NCI-H1417 treated with DMSO at 0.1 percent for 48 hours (cell line): ENCODE measurements around the gene ADAM12.
"Not testable (repeated sequence)": the region's sequence is repeated elsewhere in the genome, so short reads cannot be mapped to it uniquely, and the experiment has no call there.

ENCODE experiments used
- DNase-seq: peaks from one replicate; lab custom pipeline; 2025; lab: John Stamatoyannopoulos, UW

ADAM12 gene

DNA sequence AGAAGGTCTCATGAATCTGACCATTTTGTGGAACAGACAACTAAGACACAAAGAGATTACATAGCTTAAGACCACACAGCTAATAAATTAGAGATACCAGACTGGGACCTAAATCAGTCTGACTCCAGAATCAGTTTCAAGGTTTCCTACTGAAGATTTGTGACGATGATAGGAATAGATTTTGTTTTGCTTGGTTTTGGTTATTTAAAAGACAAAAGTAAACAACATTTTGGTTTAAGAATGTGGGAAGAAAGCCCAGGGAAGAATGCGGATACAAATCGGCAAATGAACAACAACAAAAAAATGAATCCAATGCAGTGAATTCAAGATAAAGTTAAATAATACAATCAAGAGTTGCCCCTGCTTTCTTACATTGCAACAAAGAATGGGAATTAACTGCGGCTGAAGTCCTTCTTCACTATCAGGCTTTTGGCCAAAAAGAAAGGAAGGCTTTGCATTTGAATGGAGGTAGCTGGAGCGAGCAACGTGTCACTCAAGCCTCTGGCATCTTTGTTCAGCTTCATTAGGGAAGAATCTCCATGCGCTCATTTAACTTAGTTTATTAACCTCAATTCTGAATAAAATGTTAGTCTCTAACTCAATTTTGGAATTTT, 210.8 kb downstream of the ADAM12 start:
- DNase-seq: no peak

DNA sequence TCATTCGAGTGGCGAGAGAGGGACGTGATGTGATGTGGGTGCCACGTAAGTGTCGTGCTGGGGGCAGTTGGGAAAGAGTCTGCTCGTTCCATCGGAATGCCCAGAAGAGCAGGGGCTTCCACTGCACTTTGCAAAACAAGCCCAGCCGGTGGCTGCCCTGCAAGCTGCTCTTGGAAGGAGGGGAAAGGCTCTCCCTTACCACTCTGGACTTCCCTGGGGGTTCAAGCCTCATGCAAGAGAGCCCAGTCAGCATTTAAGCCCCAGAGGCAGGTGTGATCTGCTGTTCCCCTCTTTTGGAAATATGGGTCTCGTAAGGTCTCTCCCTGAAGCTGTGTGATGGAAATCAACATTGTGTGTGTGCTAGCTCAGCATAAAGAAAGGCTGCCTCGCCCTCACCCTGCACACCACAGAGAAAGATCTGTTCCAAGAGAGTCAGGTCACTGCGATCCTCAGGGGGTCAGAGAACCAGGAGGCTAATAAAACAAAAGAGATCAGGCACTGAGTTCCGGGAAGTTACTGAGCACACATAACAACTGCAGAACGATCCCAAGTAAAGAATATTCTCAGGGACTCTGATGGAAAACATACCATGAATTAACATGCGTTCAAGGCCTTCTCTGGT, 212.5 kb downstream of the ADAM12 start:
- DNase-seq: no peak

DNA sequence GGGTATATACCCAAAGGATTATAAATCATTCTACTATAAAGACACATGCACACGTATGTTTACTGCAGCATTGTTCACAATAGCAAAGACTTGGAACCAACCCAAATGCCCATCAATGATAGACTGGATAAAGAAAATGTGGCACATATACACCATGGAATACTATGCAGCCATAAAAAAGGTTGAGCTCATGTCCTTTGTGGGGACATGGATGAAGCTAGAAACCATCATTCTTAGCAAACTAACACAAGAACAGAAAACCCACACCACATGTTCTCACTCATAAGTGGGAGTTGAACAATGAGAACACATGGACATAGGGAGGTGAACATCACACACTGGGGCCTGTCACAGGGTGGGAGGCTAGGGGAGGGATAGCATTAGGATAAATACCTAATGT, 215.5 kb downstream of the ADAM12 start:
- DNase-seq: not testable (repeated sequence)

DNA sequence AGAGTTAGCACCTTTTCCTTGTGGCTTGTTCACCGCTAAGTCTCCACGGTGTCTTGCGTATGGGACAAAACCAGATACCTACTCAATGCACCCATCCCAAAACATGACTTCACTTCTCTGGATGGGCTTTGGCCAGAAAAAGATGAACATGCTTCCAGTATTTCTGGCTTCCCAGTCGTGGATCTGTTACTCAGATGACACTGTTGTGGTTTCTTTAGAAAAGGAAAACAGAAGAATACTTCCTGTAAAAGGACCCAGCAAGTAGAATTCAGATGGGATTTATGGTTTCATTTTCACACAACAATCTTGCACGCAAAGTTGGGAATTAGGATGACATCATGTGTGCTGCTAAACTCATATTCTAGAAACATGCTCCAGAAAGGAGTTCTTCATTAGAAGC, 216.7 kb downstream of the ADAM12 start:
- no peak for DNase-seq

DNA sequence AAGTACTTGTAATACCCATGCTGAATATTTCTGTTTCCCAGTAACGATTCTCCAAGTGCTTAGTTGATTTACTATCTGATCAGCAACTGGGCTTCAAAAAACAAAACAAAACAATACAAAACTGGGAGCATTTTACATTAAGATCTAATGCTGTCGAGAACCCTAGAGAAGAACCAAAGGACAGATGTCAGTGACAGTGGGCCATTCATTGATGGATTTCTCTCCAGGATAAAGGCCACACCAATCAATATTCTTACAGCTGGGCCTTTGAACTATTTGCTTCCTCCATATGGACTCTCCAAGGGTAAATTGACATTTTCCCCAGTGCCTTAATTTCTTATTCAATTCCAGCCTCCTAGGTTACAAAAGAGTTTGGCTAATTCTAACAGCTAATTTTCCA, 217.5 kb downstream of the ADAM12 start:
- DNase-seq: no peak

DNA sequence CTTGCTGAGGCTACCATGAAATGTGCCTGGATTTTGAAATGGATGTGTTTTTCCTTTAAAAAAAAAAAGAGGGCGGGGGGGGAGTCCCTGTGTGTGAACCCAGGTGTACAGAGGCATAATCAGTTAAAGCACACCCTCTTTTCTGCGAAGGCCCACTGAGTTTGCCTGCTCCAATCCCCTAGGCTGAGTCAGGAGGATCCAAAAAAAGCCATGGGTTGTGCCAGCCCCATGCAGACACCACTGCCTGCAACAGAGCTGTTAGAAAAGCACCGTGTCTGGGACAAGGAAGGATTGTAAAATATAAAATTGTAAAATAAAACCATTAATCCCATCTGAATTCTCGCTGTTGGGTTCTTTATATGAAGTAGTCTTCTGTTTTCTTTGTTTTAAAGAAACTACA, 217.9 kb downstream of the ADAM12 start:
- DNase-seq: no peak

DNA sequence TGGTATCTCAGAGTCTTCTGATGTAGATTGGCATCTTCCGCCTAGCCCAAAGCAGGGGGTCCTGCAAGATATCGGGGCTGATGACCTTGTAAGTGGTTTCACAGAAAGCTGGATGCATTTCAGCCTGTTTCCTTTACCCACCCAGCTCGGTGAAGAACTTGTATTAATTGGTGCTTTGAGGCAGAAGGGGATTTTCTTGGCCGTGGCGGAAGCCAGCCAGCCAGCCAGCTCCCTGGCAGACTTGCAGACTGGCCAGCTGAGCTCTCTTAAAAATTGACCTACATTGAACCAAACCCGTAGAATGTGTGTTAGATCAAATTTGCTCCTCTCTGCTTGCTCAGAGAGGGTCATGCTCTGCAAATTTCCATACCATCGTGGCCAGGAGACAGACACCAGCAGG, 218.4 kb downstream of the ADAM12 start:
- DNase-seq: no peak

DNA sequence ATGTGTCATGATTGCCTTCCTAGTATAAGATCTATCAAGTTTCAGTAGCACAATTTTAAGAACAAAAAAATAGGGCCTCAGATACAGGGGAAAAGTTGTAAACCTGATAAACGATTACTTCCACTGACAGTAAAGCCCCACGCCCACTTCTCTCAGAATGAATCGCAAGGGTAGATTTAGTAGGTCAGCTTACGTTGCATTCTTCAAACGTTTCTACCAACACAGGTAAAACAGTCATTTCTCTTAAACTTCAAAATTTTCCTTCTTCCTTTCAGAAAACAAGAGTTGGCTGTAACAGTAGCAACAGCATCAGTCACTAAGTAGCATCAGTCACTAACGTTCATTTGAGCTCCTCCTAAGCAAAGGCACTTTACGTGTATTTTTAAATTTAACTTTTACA, 221.5 kb downstream of the ADAM12 start:
- no peak for DNase-seq

DNA sequence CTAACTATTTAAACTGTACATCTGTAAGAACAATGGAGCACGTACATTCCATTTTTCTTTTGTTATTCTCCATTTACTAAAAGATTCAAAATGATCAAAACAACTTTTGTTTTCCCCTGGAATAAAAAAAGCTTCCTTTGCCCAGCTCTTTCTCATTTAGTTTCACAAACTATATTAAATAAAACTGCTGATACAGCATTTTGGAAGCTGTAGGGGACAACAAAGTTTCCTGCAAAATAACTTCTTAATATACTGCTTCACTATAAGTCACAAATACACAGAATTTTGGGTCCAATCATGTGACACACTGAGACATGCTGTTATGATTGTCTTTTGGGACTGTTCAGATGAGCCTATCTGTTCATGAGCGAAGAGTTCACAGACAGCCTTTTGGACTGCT, 222.4 kb downstream of the ADAM12 start:
- no peak for DNase-seq

DNA sequence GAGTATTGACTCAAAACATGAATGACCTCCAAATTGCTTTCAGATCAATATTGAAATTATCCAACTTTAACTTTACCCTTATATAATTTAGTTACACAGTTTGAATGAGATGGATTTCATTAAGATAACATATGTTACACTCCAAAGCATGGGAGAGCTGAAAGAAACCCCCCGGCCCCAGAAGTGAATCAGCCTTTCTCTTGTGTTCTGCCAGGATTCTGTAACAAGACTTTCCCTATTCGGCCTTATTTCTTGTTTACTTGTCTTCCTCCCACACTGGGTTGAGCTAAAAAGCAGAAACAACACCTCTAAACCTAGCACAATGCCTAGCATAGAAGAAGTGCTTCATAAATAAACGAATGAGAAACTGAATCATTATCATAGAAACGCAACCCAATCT, 224.8 kb downstream of the ADAM12 start:
- no peak for DNase-seq

DNA sequence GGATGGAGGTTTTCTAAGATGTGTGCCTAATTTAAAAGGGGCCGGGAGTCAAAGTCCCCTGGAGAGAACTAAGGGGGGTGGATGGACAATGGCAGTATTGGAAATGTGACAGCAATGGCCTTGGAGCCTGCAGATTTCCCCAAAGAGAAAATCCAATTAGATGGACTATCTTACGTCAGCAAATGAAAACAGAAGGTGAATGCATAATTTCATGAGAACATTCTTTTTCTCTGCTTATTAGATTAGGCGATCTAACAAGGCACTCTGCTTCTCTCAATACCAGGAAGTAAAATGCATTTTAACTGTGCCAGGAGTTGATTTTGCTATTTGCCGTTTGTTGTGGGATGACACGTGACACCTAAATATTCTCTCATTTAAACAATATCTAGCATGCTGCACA, 226.6 kb downstream of the ADAM12 start:
- DNase-seq: no peak

DNA sequence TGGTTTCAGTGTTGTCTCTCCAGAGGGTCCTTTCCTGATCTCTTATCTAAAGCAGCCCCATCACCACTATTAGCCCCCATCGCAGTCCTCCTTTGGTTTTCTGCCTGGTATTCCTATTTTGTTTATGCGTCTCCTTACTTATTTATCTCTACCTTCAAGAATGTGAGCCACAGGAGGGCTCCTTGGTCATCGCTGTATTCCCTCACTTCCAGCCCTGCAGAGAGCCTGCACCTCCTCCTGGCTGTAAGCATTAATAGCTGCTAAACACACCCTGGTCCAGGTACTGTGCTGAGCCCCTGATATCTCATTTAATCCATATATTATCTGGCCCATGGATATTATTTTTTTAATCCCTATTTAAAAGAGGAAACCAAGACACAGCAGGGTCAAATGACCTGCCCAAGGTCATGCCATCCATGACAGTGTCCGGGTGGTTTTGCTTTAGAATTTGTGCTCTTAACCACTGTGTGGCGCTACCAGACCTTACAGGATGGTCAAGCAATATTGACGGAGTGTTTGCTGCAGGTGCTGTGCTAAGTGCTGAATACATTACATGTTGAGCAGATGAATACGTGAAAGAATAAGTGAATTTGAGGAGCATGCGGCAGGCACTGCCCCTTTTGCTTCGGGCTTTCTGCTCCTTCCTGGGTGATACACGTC, 227.2 kb downstream of the ADAM12 start:
- DNase-seq: no peak

DNA sequence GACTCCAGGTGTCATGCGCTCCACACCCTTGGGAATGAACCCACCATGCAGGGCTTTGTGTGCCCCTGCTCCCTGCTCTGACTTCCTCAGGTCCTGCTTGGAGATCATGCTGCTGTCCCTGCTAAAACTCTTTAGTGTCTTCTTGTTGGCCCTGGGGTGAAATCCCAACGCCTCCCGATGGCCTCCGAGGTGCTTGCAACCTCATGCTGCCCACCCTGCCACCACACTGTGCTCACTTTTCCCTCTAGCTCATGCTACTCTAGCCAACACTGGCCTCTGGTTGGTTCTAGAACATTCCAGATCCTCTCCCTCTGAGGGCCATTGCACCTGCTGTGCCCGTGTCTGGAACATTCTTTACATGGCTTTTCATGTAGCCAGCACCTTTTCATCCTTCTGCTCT, 227.7 kb downstream of the ADAM12 start:
- DNase-seq: no peak

DNA sequence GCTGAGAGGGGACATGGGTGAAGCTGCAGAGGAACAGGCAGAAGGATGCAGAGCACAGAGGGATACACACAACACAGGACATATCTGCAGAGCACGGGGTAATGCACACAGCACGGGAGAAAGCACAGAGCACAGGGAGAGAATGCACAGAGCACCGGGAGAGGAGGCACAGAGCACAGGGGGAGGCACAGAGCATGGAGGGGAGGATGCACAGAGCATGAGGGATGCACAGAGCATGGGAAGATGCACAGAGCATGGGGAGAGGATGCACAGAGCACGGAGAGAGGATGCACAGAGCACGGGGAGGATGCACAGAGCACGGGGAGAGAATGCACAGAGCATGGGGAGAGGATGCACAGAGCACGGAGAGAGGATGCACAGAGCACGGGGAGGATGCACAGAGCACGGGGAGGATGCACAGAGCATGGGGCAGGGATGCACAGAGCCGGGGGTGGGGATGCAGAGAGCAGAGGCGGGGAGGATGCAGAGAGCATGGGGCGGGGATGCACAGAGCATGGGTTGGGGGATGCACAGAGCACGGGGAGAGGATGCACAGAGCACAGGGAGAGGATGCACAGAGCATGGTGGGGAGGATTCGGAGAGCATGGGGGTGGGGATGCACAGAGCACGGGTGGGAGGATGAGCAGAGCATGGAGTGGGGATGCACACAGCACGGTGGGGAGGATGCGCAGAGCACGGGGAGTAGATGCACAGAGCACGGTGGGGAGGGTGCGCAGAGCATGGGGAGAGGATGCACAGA, 230.0 kb downstream of the ADAM12 start:
- DNase-seq: no peak

DNA sequence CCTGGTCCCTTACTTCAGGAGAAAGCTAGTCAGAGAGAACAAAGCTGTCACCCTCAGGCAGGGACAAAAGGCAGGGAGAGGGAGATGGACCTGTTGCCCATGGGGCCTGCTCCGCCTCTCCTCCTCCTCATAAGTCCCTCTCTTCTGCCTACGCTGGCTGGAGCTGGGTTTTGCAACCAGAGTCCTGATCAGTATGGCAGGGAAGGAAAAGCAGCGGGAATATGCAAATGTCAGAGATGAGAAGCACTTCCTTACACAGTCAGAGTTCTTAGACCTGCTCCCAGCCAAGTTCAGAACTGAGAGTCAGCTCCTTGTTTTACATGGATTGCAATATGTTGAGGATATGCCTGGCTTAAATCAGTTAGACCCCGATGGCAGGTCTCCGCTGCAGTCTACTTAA, 231.1 kb downstream of the ADAM12 start:
- DNase-seq: no peak

DNA sequence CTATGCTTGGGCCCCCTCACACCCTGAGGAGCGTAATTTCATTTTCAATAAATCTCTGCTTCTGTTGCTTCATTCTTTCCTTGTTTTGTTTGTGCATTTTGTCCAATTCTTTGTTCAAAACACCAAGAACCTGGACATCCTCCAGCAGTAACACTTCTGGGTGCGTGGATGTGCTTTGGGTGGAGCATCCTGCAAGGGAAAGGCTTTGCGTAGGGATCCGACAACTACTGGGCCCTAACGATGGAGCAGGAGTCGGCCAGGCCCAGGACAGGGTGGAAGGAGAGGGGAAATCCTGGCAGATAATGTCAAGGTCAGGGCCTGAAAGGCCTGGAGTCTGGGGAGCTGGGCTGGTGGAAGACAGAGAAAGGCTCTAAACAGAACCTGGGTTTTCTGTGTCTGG, 231.8 kb downstream of the ADAM12 start:
- no peak for DNase-seq

DNA sequence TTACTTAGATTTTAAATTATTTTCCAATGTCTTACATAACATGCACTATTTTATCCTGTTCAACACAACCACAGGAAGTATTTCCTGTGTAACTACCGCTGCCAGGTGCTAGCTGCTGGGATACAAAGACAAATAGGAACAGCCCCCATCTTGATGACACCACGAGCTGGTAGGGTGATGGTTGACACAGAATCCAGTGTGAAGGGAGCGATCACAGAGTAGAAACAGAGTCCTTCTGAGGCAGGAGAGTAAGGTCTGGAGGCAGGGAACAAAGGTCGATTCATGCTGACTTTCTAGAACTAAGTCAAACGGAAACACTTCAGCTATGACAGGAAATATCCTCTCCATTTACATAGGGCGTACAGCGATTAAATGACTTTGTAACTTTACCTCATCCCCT, 232.3 kb downstream of the ADAM12 start:
- no peak for DNase-seq

DNA sequence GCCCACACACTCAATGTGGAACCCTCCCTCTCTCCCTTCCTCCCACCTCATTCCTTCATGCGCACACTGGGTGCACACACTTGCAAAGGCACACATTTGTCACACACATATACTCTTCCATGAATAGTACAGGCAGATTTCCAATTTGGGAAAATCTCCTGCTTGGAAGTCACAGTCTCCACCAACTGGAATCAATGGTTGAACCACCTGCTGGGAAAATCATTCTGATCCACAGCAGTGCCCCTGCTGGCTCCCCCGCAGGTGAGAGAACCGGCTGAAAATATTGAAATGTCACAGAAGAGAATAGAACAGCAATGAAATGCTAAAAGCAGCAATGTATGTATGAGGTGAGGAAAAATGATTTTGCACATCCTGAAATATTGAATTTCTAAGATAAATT, 232.7 kb downstream of the ADAM12 start:
- no peak for DNase-seq

DNA sequence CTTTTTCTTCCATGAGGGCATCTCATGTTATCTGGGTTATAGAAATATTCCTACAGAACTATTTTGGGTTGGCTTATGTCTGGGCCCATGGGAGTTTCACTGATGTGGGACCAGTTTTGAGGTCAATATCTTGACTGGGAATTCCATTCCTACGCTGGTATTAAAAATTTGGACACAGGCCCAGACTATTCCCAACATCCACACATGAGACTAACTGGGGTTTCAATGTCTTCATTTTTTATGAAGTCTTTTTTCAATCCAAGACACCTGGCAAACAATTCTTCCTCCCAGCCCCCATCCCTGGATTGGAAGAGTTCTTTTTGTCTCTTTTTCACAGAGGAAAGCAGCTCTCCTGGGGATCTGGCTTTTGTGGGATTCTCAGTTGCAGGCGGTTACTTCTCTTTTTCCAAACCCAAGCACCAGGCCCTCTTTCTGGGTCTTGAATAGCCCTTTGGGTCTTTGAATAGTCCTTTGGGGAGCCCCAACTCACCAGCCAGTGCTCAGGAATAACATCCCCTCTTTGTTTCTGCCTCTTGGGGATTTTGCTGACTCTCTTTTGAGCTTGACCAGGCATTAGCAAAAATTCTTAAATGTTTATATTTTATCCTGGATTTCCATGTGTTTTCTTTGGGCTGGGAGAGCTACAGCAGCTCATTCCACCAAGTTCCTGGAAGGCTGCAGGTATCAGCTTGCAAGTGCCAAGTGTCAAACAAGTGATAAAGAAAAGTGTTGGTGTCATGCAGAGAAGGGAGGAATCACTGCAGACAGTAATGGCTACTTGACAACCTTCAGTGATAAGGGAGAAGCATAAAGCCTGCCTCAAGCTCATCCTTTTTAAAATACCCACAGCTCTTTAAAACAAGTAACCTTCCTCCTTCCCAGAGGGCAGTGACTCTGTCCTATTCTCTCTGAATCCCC, 234.3 kb downstream of the ADAM12 start:
- DNase-seq: no peak

DNA sequence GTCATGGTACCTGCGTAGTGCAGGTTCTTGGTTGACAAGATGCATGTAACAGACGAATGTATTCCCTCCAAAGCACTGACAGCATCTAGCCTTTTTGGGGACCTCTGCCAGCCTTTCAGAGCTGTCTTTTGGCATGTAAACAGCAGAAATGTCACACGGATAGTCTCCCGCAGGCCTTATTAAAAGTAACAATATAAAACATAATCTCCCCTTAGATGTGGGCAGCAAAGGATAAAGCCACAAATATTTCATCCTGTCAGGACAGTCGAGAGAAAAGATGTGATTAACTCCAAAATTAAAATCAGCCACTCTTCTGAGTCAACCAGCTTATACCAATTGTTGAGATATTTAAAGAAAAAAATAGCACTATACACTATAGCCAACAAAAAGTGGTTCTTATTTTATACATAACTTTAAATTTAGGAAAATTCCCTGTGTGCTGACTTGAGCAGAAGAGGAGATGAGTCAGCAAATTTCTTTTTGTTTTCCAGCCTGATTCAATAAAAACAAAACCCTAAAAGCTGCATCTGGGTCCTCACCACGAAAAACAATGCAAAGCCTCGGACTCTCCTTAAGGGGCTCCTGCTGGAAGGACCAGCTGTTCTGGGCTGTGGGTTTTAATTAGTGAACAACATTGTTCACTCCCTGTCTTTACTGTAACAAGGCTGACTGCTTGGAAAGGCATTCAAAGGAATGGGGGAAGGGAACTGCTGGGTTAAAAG, 240.2 kb downstream of the ADAM12 start:
- no peak for DNase-seq

DNA sequence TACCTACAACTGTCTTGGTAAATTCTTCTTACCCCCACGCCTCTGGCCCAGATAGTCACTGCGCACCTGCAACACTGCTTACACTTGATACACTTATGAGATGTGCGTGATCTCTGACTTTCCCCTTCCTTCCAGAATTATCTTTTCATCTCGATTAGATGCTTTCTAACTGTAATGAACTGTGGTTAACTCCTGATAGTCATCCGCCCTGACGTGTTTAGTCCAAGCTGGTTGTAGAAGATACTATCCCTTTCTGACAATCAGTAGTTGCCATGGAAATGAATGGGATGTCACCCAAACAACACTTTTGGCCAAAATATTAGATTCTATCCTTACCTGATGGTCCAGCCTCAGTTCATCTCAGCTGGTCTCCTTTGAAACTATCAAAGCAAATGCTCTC, 241.5 kb downstream of the ADAM12 start:
- no peak for DNase-seq
